ENCODE measurements around the gene SLC38A3.
A peak's percentile ranks its signal among the peaks of the same experiment; 100 is the strongest.

Gene SLC38A3

DNA sequence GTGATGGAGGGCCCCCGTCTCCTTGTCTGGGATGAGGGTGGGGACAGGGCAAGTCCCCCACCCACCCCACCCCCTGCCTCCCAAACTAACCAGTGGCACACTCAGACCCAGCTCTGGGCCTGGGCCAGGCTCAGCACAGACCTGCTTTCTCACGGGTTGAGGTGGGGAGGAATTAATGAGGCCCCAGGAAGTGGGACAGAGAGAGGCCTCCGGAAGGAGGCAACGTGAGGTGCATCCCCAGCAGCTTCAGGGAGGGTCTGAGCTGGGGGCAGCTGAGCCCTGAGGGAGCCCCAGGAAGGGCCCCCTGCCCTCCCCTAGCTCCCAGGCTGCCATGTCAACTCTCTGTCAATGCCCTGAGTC is 16.0 kb downstream of the SLC38A3 start:
- Histone ChIP-seq H3K36me3 (ENCODE audit: control insufficient read depth in 4 of 4, insufficient read depth in 4 of 4, low read length in 3 of 4) (no peaks in the 10 kb centered on the region), H3K9me3 (ENCODE audit: control extremely low read depth in 1 of 5, control insufficient read depth in 4 of 5, insufficient read depth in 2 of 5, low read depth in 1 of 5, low read length in 4 of 5) (no peaks in the 10 kb centered on the region), H3K4me1 (ENCODE audit: control extremely low read depth in 1 of 4, control insufficient read depth in 4 of 4, insufficient read depth in 4 of 4, low read length in 3 of 4) (peaks cover 0 to 20% (median 11%) of the 10 kb centered on the region in 4 experiments), H3K4me3 (ENCODE audit: control insufficient read depth in 1 of 7, extremely low read depth in 1 of 7, insufficient read depth in 4 of 7, low read depth in 2 of 7, low read length in 6 of 7) (no peak overlapping the region), H3K27me3 (replicated peaks in 2 of 5; ENCODE audit: control insufficient read depth in 4 of 5, insufficient read depth in 5 of 5, low read length in 4 of 5) (peaks cover 0 to 4% (median 0%) of the 10 kb centered on the region in 5 experiments), H3K27ac (ENCODE audit: insufficient read depth in 1 of 2, low read depth in 1 of 2, low read length in 2 of 2, poor library complexity in 1 of 2, severe bottlenecking in 2 of 2) (no peak overlapping the region)
- no peak for DNase-seq
- ChIA-PET CTCF (interaction anchor here (0.9 to 72.5 kb wide), 7 partner anchors 11 to 99 kb away, joined by 3 to 1875 read pairs (median 12); partner anchors contain the start of genes GNAI2, GNAT1, LSMEM2 and SEMA3B), POLR2A (interaction anchor here (0.6 to 1.0 kb wide), 3 partner anchors 14 to 69 kb away, joined by 3 to 4 read pairs (median 4); no protein-coding TSS in a partner anchor)
- WGBS (ENCODE audit: insufficient coverage) = 6% methylated on average over 3 of the region's 4 CpGs

- Histone ChIP-seq H3K36me3 (ENCODE audit: control insufficient read depth in 4 of 4, insufficient read depth in 4 of 4, low read length in 3 of 4) (no peaks in the 10 kb centered on the region), H3K27me3 (replicated peaks in 2 of 5; ENCODE audit: control insufficient read depth in 4 of 5, insufficient read depth in 5 of 5, low read length in 4 of 5) (peaks cover 0 to 4% (median 0%) of the 10 kb centered on the region in 5 experiments), H3K27ac (ENCODE audit: insufficient read depth in 1 of 2, low read depth in 1 of 2, low read length in 2 of 2, poor library complexity in 1 of 2, severe bottlenecking in 2 of 2) (no peak overlapping the region), H3K4me1 (ENCODE audit: control extremely low read depth in 1 of 4, control insufficient read depth in 4 of 4, insufficient read depth in 4 of 4, low read length in 3 of 4) (peaks cover 0 to 20% (median 15%) of the 10 kb centered on the region in 4 experiments), H3K4me3 (ENCODE audit: control insufficient read depth in 1 of 7, extremely low read depth in 1 of 7, insufficient read depth in 4 of 7, low read depth in 2 of 7, low read length in 6 of 7) (no peak overlapping the region), H3K9me3 (ENCODE audit: control extremely low read depth in 1 of 5, control insufficient read depth in 4 of 5, insufficient read depth in 2 of 5, low read depth in 1 of 5, low read length in 4 of 5) (no peaks in the 10 kb centered on the region)
- POLR2A ChIA-PET = interaction anchor here (0.6 to 1.0 kb wide), 3 partner anchors 14 to 69 kb away, joined by 3 to 4 read pairs (median 4); no protein-coding TSS in a partner anchor
- no peak for DNase-seq
- CTCF ChIA-PET = interaction anchor here (0.9 to 72.5 kb wide), 6 partner anchors 10 to 96 kb away, joined by 3 to 1875 read pairs (median 90); partner anchors contain the start of genes GNAI2, GNAT1, LSMEM2 and SEMA3B
- WGBS (ENCODE audit: insufficient coverage) = 37% methylated on average over 11 of the region's 12 CpGs
Measured at GRCh38 chr3:50221411-50222168, 16.5 kb downstream of the SLC38A3 start.

- Histone ChIP-seq H3K4me3 (ENCODE audit: control insufficient read depth in 1 of 7, extremely low read depth in 1 of 7, insufficient read depth in 4 of 7, low read depth in 2 of 7, low read length in 6 of 7) (no peak overlapping the region), H3K4me1 (ENCODE audit: control extremely low read depth in 1 of 4, control insufficient read depth in 4 of 4, insufficient read depth in 4 of 4, low read length in 3 of 4) (peaks cover 0 to 26% (median 20%) of the 10 kb centered on the region in 4 experiments), H3K36me3 (ENCODE audit: control insufficient read depth in 4 of 4, insufficient read depth in 4 of 4, low read length in 3 of 4) (no peaks in the 10 kb centered on the region), H3K27ac (ENCODE audit: insufficient read depth in 1 of 2, low read depth in 1 of 2, low read length in 2 of 2, poor library complexity in 1 of 2, severe bottlenecking in 2 of 2) (no peak overlapping the region), H3K27me3 (replicated peaks in 2 of 5; ENCODE audit: control insufficient read depth in 4 of 5, insufficient read depth in 5 of 5, low read length in 4 of 5) (peaks cover 0 to 4% (median 0%) of the 10 kb centered on the region in 5 experiments), H3K9me3 (ENCODE audit: control extremely low read depth in 1 of 5, control insufficient read depth in 4 of 5, insufficient read depth in 2 of 5, low read depth in 1 of 5, low read length in 4 of 5) (no peaks in the 10 kb centered on the region)
- ChIA-PET CTCF (interaction anchor here (0.9 to 72.5 kb wide), 4 partner anchors 10 to 66 kb away, joined by 3 to 1875 read pairs (median 1026); partner anchors contain the start of genes GNAI2, GNAT1, LSMEM2 and SEMA3B), POLR2A (interaction anchor here (1.0 kb wide), 1 partner anchor 13 kb away, joined by 4 read pairs; no protein-coding TSS in a partner anchor)
- WGBS (ENCODE audit: insufficient coverage) = no CpG with 5 or more reads among the region's 1 CpG
- DNase-seq = no peak
Measured at GRCh38 chr3:50222169-50222528, 17.1 kb downstream of the SLC38A3 start.

DNA sequence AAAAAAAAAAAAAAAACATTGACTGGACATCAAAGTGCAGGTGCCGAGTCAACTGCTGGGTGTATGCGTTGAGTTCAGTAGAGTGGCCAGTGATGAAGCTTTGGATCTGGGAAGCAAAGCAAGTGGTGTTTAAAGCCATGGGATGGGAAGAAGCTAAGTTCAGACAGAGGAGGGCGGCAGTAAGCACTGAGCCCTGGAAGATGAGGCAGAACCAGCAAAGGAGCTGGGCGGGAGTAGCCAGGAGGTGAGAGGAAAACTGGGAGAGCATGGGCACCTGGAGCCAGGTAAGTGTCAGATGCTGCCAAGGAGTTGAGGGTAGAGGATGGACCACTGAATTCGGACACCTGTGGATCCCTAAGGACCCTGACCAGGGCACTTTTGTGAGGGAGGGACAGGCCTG is 19.6 kb downstream of the SLC38A3 start:
- DNase-seq = no peak
- Histone ChIP-seq H3K9me3 (ENCODE audit: control extremely low read depth in 1 of 5, control insufficient read depth in 4 of 5, insufficient read depth in 2 of 5, low read depth in 1 of 5, low read length in 4 of 5) (no peaks in the 10 kb centered on the region), H3K4me3 (ENCODE audit: control insufficient read depth in 1 of 7, extremely low read depth in 1 of 7, insufficient read depth in 4 of 7, low read depth in 2 of 7, low read length in 6 of 7) (no peak overlapping the region), H3K27ac (ENCODE audit: insufficient read depth in 1 of 2, low read depth in 1 of 2, low read length in 2 of 2, poor library complexity in 1 of 2, severe bottlenecking in 2 of 2) (no peak overlapping the region), H3K36me3 (ENCODE audit: control insufficient read depth in 4 of 4, insufficient read depth in 4 of 4, low read length in 3 of 4) (no peaks in the 10 kb centered on the region), H3K27me3 (replicated peaks in 2 of 5; ENCODE audit: control insufficient read depth in 4 of 5, insufficient read depth in 5 of 5, low read length in 4 of 5) (peaks cover 0 to 4% (median 0%) of the 10 kb centered on the region in 5 experiments), H3K4me1 (ENCODE audit: control extremely low read depth in 1 of 4, control insufficient read depth in 4 of 4, insufficient read depth in 4 of 4, low read length in 3 of 4) (peaks cover 0 to 48% (median 36%) of the 10 kb centered on the region in 4 experiments)
- 92% methylated on average over 5 of the region's 5 CpGs for WGBS (ENCODE audit: insufficient coverage)
- POLR2A ChIA-PET = interaction anchor here (1.1 kb wide), 1 partner anchor 11 kb away, joined by 3 read pairs; no protein-coding TSS in a partner anchor
- CTCF ChIA-PET = interaction anchor here (0.7 to 72.5 kb wide), 10 partner anchors 7 to 102 kb away, joined by 3 to 1875 read pairs (median 4); partner anchors contain the start of genes GNAI2, GNAT1, LSMEM2 and SEMA3B

DNA sequence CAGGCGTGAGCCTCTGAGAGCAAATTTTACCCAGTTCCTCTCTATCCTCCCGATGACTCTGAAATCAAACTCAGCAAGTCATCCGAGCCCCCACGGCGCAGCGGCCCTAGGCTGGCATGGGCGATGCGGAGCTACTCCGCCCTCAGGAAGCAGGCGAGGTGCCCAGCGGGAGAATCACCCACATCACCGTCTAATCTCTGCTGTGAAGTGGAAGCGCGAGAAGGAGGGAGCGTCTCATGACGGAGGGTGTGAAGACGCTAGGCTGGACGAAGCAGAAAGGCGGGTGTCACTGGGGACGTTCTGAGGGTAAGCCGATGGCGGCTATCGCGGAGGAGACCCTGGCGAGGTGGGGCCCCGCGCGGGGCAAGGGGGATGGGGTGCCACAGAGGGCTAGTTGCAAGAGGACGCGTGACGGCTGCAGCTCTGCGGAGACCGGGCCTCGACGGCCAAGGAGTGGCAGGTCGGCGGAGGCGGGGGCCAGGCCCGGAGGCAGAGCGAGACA is 21.9 kb downstream of the SLC38A3 start:
- Histone ChIP-seq H3K4me3 (ENCODE audit: control insufficient read depth in 1 of 7, extremely low read depth in 1 of 7, insufficient read depth in 4 of 7, low read depth in 2 of 7, low read length in 6 of 7) (peak overlapping the region; percentile 37 to 88 (median 76)), H3K27ac (ENCODE audit: insufficient read depth in 1 of 2, low read depth in 1 of 2, low read length in 2 of 2, poor library complexity in 1 of 2, severe bottlenecking in 2 of 2) (no peak overlapping the region), H3K36me3 (ENCODE audit: control insufficient read depth in 4 of 4, insufficient read depth in 4 of 4, low read length in 3 of 4) (no peaks in the 10 kb centered on the region), H3K9me3 (ENCODE audit: control extremely low read depth in 1 of 5, control insufficient read depth in 4 of 5, insufficient read depth in 2 of 5, low read depth in 1 of 5, low read length in 4 of 5) (no peaks in the 10 kb centered on the region), H3K4me1 (ENCODE audit: control extremely low read depth in 1 of 4, control insufficient read depth in 4 of 4, insufficient read depth in 4 of 4, low read length in 3 of 4) (peaks cover 0 to 46% (median 34%) of the 10 kb centered on the region in 4 experiments), H3K27me3 (replicated peaks in 2 of 5; ENCODE audit: control insufficient read depth in 4 of 5, insufficient read depth in 5 of 5, low read length in 4 of 5) (peaks cover 0 to 4% (median 0%) of the 10 kb centered on the region in 5 experiments)
- 0% methylated on average over 24 of the region's 40 CpGs for WGBS (ENCODE audit: insufficient coverage)
- ChIA-PET CTCF (interaction anchor here (3.5 to 72.5 kb wide), 4 partner anchors 5 to 104 kb away, joined by 12 to 1875 read pairs (median 1056); partner anchors contain the start of genes GNAI2, GNAT1, LSMEM2 and SEMA3B), POLR2A (interaction anchor here (0.6 to 1.8 kb wide), 6 partner anchors 9 to 32 kb away, joined by 3 to 7 read pairs (median 4); no protein-coding TSS in a partner anchor)
- peak in 2 of 3 donors; percentile 65 to 67 for DNase-seq

DNA sequence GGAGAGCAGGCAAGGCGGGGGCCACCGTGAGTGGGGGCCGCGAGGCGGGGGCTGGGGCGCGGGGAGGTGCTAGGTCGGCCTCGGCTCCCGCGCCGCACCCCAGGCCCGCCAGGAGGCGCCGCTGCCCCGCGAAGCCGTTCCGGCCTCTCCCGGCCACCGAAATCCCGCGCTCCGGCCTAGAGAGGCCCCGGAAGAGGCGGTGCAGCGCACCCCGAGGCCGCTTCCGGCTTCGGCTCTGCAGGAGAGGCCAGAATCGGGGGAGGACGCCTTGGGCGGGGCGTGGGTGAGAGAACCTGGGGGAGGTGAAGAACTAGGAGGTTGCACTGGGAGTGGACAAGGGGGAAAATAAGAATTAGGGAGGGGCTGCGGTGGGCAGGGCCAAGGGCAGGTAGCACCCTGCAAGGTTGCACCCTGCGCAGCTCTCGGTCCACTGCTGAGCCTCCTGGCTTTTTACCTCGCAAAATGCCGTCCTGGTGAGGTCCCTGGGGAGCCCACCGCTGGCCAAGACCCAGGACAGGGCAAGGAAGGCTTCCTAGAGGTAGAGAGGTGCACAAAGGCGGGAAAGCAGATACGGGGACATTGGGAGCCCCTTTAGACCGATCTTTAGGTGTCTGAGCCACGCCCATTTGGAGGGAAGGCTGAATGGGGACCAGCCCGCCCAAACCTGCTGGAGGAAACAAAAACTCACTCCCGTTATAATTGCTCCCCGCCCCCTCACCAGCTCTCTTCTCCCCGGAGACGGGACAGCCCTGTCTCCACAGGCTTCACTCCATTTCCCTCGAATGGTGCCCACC is 22.5 kb downstream of the SLC38A3 start:
- no peaks in the 10 kb centered on the region for H3K36me3 ChIP-seq (ENCODE audit: control insufficient read depth in 4 of 4, insufficient read depth in 4 of 4, low read length in 3 of 4)
- peaks cover 0 to 4% (median 0%) of the 10 kb centered on the region in 5 experiments for H3K27me3 ChIP-seq (replicated peaks in 2 of 5; ENCODE audit: control insufficient read depth in 4 of 5, insufficient read depth in 5 of 5, low read length in 4 of 5)
- H3K4me1 ChIP-seq (ENCODE audit: control extremely low read depth in 1 of 4, control insufficient read depth in 4 of 4, insufficient read depth in 4 of 4, low read length in 3 of 4) = peaks cover 0 to 45% (median 34%) of the 10 kb centered on the region in 4 experiments
- peak; percentile 84 to 88 (median 88) for DNase-seq
- ChIA-PET POLR2A (interaction anchor here (0.9 to 1.8 kb wide), 5 partner anchors 8 to 33 kb away, joined by 3 to 7 read pairs (median 4); no protein-coding TSS in a partner anchor), CTCF (interaction anchor here (1.1 to 72.5 kb wide), 6 partner anchors 4 to 105 kb away, joined by 4 to 1875 read pairs (median 125); partner anchors contain the start of genes GNAI2, GNAT1, LSMEM2 and SEMA3B)
- peak overlapping the region; percentile 25 to 71 for H3K27ac ChIP-seq (ENCODE audit: insufficient read depth in 1 of 2, low read depth in 1 of 2, low read length in 2 of 2, poor library complexity in 1 of 2, severe bottlenecking in 2 of 2)
- no peaks in the 10 kb centered on the region for H3K9me3 ChIP-seq (ENCODE audit: control extremely low read depth in 1 of 5, control insufficient read depth in 4 of 5, insufficient read depth in 2 of 5, low read depth in 1 of 5, low read length in 4 of 5)
- peak overlapping the region; percentile 43 to 88 (median 81) for H3K4me3 ChIP-seq (ENCODE audit: control insufficient read depth in 1 of 7, extremely low read depth in 1 of 7, insufficient read depth in 4 of 7, low read depth in 2 of 7, low read length in 6 of 7)
- WGBS (ENCODE audit: insufficient coverage) = 0% methylated on average over 39 of the region's 51 CpGs

Measured in common myeloid progenitor, CD34-positive (primary cell).